GM19193 (cell line): ENCODE results near the gene CYP1B1.
A peak's percentile ranks its signal among the peaks of the same experiment; 100 is the strongest.

ENCODE experiments used
- POLR2A ChIP-seq: IDR thresholded peaks from 4 replicates; pipeline ENCODE4 v1.6.1; 2011; ENCODE audit not compliant: insufficient read depth, insufficient read length; ENCODE audit errors: extremely low read depth

The CYP1B1 gene

GRCh38 chr2:38075507-38076151, at the start of gene CYP1B1:
Gene CYP1B1, minus strand, starts transcription at chr2:38076151. Its CDS starts 763 bp downstream, at chr2:38075388.
- TF ChIP-seq POLR2A, result peak; percentile 46

GRCh38 chr2:38125007-38125406, 49.1 kb upstream of the CYP1B1 start:
- TF ChIP-seq POLR2A, result no peak

DNA sequence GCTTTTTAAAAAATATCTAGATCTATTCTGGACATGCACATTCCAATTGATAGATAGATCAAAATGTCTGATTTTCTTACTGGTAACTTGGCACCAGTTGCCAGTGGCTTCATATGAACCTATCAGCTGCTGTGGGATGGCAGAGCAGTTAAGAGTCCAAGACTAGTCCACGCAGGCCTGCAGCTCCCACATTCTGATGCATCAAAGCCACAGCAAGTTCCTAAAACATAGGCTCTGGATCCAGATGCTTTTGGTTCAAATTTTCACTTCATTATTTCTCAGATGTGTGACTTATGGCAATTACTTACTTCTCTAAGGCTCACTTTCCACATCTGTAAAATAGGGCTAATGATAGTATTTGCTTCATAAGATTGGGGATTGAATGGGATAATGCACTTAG, 48.0 kb upstream of the CYP1B1 start:
- no peak for TF ChIP-seq POLR2A

- TF ChIP-seq POLR2A, result no peak
Measured at GRCh38 chr2:38122344-38122743, 46.4 kb upstream of the CYP1B1 start.

DNA sequence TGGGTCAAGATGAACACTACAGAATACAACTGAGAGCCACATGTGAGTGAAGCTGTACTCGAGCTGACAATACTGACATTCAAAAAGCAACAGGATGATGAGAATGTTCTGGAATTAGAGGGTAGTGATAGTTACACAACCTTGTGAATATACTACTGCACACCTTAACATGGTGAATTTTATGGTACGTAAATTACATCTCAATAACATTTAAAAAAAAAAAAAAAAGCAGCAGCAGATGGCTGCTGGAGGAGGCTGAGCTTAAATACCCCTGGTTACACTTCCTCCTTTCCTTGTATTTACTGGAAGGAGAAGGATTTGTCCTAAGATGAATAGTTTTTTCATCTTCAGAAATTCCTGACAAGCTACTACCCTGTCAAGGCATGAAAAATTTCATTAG, 45.5 kb upstream of the CYP1B1 start:
- TF ChIP-seq POLR2A, result no peak

DNA sequence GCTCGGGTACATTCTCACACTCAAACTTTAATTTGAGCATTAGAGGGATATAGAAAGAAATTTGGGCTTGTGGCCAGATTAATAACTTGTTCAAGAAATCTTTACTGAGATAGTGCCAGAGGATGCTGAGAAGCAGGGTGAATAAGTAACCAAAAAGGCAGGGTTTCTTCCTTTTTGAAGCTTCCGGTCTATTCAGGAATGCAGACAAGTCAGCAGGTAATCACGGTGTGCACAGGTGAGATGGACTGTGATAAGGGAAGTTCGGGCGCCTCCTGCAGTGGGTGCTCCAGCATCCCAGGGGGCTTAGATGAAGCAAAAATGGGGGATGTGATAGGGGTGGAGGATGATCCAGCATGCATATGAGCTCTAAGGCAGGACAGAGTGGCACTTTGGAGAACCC, 44.9 kb upstream of the CYP1B1 start:
- TF ChIP-seq POLR2A, result no peak

DNA sequence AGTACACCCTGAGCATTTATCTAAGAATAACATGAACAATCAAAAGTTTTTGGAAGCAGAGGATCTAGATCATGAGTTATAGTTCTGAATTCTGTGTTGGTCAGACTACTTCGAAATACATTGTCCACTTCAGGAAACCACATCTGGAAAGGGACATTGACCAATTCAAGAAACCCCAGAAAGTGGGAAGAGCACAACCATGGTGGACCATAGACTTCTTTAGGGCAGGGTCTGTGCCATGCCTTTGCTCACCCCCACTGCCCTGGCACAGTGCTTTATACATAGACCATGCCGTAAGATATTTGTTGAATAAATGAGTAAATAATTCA, 44.3 kb upstream of the CYP1B1 start:
- TF ChIP-seq POLR2A, result no peak

DNA sequence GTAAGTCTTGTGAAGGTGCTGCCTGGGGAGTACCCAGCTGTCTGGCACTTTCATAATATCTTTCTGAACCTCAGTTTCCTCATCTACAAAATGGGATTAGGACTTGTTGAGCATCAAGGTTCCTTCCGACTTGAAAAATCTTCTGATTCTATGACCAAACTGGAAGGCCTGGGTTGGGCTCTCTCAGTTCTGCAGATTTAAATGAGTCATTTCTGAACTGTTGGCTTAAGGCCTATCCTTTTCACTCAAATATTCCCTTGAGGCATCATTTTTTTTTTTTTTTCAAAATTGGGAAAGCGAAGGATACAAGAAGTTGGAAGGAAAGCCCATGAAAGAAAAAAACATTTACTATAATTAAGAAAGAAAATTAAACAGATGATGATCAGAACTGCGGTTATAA, 40.8 kb upstream of the CYP1B1 start:
- TF ChIP-seq POLR2A, result no peak

- TF ChIP-seq POLR2A, result no peak
Measured at GRCh38 chr2:38115216-38116032, 39.5 kb upstream of the CYP1B1 start.

DNA sequence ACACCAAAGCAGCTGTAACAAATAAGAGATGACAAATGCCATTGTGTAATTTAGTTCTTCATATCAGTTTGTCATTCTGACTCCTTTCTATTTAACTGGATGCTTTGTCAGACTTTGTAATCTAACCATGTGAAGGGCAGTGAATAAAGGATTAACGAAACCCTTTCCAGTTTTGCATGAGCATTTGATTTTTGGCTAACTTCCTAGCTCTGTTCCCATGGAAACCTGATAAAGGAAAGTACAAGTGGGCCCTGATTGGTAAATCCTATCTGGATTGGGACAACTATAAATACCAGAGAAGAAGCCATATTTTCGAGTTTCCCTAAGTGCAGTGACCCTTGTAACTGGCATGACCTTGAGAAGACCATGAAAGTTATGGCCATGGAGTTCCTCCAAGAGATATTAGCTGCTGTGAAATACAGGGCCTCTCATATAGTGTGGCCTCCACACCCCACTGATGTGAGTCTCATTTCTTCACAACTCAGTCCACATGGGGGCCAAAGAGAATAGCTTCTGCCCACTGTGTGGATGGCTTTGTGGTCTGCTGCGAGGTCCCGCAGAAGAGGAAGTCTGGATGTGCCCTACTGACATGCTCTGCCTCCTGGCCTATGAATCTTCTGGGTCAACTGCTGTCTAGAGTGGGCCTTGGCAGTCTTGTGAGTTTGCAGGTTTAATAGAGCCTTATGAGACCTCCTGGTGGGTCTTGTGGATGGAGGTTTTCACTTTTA, 38.2 kb upstream of the CYP1B1 start:
- TF ChIP-seq POLR2A, result no peak

- TF ChIP-seq POLR2A, result no peak
Measured at GRCh38 chr2:38113051-38113450, 37.1 kb upstream of the CYP1B1 start.

- TF ChIP-seq POLR2A, result no peak
Measured at GRCh38 chr2:38109732-38110181, 33.8 kb upstream of the CYP1B1 start.

GRCh38 chr2:38108907-38109731, 33.2 kb upstream of the CYP1B1 start:
- TF ChIP-seq POLR2A, result no peak

- TF ChIP-seq POLR2A, result no peak
Measured at GRCh38 chr2:38107738-38108410, 31.9 kb upstream of the CYP1B1 start.

GRCh38 chr2:38106405-38107094, 30.6 kb upstream of the CYP1B1 start:
- no peak for TF ChIP-seq POLR2A

DNA sequence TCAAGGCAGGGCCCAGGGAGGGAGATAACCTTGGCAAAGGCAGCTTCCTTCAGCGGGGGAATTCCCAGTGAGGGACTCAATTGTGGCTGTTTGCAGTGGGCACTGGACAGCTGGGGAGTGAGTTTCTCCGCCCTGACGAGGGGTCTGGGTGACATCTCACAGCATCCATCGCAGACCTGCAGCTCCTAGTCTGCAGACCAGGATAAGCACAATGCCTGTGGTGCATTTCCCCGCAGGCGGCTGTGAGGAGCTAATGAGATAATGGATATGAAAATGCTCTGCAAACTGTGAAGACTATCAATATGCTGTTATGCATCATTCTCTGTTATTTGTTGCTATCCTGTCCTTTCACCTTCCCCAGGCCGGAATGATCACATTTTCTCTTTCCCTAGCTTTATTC, 30.0 kb upstream of the CYP1B1 start:
- TF ChIP-seq POLR2A, result no peak
